ENCODE data around the gene EVA1A. TPM values are rescaled to one million over a fixed set of nuclear protein-coding genes. Genes with fewer than 3 reads are reported as not detected.

Gene EVA1A
- total and polyA plus RNA-seq, 4 donors = 45.7 to 206 (median 100) TPM

DNA sequence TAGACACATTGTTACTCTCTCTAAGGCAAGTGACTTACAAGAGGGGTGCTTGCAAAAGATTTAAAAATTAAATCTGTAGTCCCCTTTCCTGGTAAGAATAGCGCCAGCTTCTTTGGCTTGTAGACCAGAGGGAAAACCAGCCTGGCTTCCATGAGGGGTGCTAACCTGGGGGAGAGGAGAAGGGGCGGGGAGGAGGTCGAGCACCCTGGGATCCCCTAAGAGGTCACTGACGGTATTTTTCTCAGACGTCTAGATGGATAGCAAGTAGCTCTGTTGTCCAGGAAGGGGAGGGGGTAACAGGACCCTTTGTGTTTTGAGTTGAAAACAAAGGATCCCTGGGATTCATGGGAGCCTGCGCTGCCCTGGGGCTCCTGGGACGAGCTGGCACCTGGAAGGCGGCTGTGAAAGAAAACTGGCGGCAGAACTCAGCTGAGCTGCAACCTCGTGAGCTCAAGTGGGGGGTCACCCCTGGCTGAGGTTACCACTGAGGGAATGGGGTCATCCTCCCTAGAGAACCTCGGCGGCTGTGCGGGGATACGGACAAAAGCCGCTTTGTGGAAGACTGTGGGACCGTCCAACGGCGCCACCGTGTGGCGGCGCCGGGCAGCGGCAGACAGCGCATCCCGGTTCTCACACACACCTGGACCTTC is 48.1 kb upstream of the EVA1A start:
- peak overlapping the region in 1 of 3 donors; percentile 28 for H3K4me3 ChIP-seq (ENCODE audit: low read depth in 1 of 3, low read length in 3 of 3)
- no peak overlapping the region for H3K27ac ChIP-seq (ENCODE audit: low read depth in 1 of 2, low read length in 2 of 2)
- H3K27me3 ChIP-seq (ENCODE audit: control insufficient read depth in 4 of 4, insufficient read depth in 4 of 4, low read length in 3 of 4) = no peaks in the 10 kb centered on the region
- no peak for TF ChIP-seq GABPA (IDR thresholded peaks at IDR 0.05 in 1 of 2, conservative IDR thresholded peaks at IDR 0.05 in 1 of 2)
- TF ChIP-seq FOXA2 (IDR thresholded peaks at IDR 0.05) = no peak
- TF ChIP-seq, protein P1, sequence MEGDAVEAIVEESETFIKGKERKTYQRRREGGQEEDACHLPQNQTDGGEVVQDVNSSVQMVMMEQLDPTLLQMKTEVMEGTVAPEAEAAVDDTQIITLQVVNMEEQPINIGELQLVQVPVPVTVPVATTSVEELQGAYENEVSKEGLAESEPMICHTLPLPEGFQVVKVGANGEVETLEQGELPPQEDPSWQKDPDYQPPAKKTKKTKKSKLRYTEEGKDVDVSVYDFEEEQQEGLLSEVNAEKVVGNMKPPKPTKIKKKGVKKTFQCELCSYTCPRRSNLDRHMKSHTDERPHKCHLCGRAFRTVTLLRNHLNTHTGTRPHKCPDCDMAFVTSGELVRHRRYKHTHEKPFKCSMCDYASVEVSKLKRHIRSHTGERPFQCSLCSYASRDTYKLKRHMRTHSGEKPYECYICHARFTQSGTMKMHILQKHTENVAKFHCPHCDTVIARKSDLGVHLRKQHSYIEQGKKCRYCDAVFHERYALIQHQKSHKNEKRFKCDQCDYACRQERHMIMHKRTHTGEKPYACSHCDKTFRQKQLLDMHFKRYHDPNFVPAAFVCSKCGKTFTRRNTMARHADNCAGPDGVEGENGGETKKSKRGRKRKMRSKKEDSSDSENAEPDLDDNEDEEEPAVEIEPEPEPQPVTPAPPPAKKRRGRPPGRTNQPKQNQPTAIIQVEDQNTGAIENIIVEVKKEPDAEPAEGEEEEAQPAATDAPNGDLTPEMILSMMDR (IDR thresholded peaks at IDR 0.05; ENCODE audit: low read depth, low read length, missing input control) = peak; percentile 88
- TF ChIP-seq ATF3 (IDR thresholded peaks at IDR 0.05) = no peak
- no peak for TF ChIP-seq EGR1 (IDR thresholded peaks at IDR 0.05; ENCODE audit: low read depth in 2 of 2)
- TF ChIP-seq TAF1 (conservative IDR thresholded peaks at IDR 0.05) = no peak
- TF ChIP-seq YY1 (IDR thresholded peaks at IDR 0.05) = no peak
- TF ChIP-seq, protein P2, sequence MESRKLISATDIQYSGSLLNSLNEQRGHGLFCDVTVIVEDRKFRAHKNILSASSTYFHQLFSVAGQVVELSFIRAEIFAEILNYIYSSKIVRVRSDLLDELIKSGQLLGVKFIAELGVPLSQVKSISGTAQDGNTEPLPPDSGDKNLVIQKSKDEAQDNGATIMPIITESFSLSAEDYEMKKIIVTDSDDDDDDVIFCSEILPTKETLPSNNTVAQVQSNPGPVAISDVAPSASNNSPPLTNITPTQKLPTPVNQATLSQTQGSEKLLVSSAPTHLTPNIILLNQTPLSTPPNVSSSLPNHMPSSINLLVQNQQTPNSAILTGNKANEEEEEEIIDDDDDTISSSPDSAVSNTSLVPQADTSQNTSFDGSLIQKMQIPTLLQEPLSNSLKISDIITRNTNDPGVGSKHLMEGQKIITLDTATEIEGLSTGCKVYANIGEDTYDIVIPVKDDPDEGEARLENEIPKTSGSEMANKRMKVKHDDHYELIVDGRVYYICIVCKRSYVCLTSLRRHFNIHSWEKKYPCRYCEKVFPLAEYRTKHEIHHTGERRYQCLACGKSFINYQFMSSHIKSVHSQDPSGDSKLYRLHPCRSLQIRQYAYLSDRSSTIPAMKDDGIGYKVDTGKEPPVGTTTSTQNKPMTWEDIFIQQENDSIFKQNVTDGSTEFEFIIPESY (IDR thresholded peaks at IDR 0.05) = no peak
- no peak for TF ChIP-seq NR2F2 (IDR thresholded peaks at IDR 0.05)
- TF ChIP-seq RXRA (IDR thresholded peaks at IDR 0.05) = no peak
- TF ChIP-seq SP1 (IDR thresholded peaks at IDR 0.05) = no peak
- no peak for TF ChIP-seq JUND (IDR thresholded peaks at IDR 0.05)
- peak; percentile 93 to 96 for TF ChIP-seq RAD21 (IDR thresholded peaks at IDR 0.05)
- TF ChIP-seq, protein P3, sequence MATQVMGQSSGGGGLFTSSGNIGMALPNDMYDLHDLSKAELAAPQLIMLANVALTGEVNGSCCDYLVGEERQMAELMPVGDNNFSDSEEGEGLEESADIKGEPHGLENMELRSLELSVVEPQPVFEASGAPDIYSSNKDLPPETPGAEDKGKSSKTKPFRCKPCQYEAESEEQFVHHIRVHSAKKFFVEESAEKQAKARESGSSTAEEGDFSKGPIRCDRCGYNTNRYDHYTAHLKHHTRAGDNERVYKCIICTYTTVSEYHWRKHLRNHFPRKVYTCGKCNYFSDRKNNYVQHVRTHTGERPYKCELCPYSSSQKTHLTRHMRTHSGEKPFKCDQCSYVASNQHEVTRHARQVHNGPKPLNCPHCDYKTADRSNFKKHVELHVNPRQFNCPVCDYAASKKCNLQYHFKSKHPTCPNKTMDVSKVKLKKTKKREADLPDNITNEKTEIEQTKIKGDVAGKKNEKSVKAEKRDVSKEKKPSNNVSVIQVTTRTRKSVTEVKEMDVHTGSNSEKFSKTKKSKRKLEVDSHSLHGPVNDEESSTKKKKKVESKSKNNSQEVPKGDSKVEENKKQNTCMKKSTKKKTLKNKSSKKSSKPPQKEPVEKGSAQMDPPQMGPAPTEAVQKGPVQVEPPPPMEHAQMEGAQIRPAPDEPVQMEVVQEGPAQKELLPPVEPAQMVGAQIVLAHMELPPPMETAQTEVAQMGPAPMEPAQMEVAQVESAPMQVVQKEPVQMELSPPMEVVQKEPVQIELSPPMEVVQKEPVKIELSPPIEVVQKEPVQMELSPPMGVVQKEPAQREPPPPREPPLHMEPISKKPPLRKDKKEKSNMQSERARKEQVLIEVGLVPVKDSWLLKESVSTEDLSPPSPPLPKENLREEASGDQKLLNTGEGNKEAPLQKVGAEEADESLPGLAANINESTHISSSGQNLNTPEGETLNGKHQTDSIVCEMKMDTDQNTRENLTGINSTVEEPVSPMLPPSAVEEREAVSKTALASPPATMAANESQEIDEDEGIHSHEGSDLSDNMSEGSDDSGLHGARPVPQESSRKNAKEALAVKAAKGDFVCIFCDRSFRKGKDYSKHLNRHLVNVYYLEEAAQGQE (IDR thresholded peaks at IDR 0.05) = no peak
- no peak overlapping the region for H3K9ac ChIP-seq (ENCODE audit: low read depth in 1 of 2, low read length in 2 of 2)
- 15% methylated on average over 25 of the region's 25 CpGs for WGBS
- H3K36me3 ChIP-seq (ENCODE audit: control insufficient read depth in 4 of 4, insufficient read depth in 3 of 4, low read depth in 1 of 4, low read length in 3 of 4) = no peaks in the 10 kb centered on the region
- peaks cover 0 to 11% (median 4%) of the 10 kb centered on the region in 4 donors for H3K4me1 ChIP-seq (ENCODE audit: control insufficient read depth in 4 of 4, insufficient read depth in 4 of 4, low read length in 3 of 4)
- H3K9me3 ChIP-seq (ENCODE audit: control insufficient read depth in 4 of 4, low read length in 3 of 4) = no peaks in the 10 kb centered on the region
- DNase-seq (ENCODE audit: low spot score) = peak; percentile 75
